ENCODE results near the gene SFMBT2.

SFMBT2 gene

GRCh38 chr10:7293378-7293920, 117.4 kb downstream of the SFMBT2 start:
- DNase-seq: no peak

- no peak for DNase-seq
Measured at GRCh38 chr10:7291487-7292270, 119.2 kb downstream of the SFMBT2 start.

- DNase-seq: no peak
Measured at GRCh38 chr10:7288060-7288690, 122.7 kb downstream of the SFMBT2 start.

GRCh38 chr10:7287377-7287776, 123.5 kb downstream of the SFMBT2 start:
- no peak for DNase-seq

- no peak for DNase-seq
Measured at GRCh38 chr10:7285522-7286322, 125.1 kb downstream of the SFMBT2 start.

- no peak for DNase-seq
Measured at GRCh38 chr10:7283246-7283645, 127.6 kb downstream of the SFMBT2 start.

- no peak for DNase-seq
Measured at GRCh38 chr10:7282457-7282856, 128.4 kb downstream of the SFMBT2 start.

GRCh38 chr10:7281429-7281828, 129.4 kb downstream of the SFMBT2 start:
- DNase-seq: no peak

GRCh38 chr10:7279303-7279702, 131.5 kb downstream of the SFMBT2 start:
- no peak for DNase-seq

GRCh38 chr10:7277867-7278266, 133.0 kb downstream of the SFMBT2 start:
- DNase-seq: no peak

- no peak for DNase-seq
Measured at GRCh38 chr10:7277432-7277831, 133.4 kb downstream of the SFMBT2 start.

- DNase-seq: no peak
Measured at GRCh38 chr10:7275761-7276440, 134.9 kb downstream of the SFMBT2 start.

GRCh38 chr10:7274293-7274692, 136.5 kb downstream of the SFMBT2 start:
- DNase-seq: no peak

- peak in 3 of 6 experiments; percentile 46 to 52 (median 46) for DNase-seq
Measured at GRCh38 chr10:7272008-7272407, 138.8 kb downstream of the SFMBT2 start.

GRCh38 chr10:7269988-7270387, 140.8 kb downstream of the SFMBT2 start:
- no peak for DNase-seq

- DNase-seq: no peak
Measured at GRCh38 chr10:7267142-7267541, 143.7 kb downstream of the SFMBT2 start.

GRCh38 chr10:7265396-7266123, 145.3 kb downstream of the SFMBT2 start:
- DNase-seq: no peak

GRCh38 chr10:7264313-7264756, 146.5 kb downstream of the SFMBT2 start:
- DNase-seq: no peak

- DNase-seq: no peak
Measured at GRCh38 chr10:7263616-7264015, 147.2 kb downstream of the SFMBT2 start.

- no peak for DNase-seq
Measured at GRCh38 chr10:7261351-7261750, 149.5 kb downstream of the SFMBT2 start.

- DNase-seq: no peak
Measured at GRCh38 chr10:7260912-7261311, 149.9 kb downstream of the SFMBT2 start.

GRCh38 chr10:7260412-7260900, 150.4 kb downstream of the SFMBT2 start:
- peak in 2 of 6 experiments; percentile 24 to 25 for DNase-seq

Data from stimulated activated naive CD4-positive, alpha-beta T cell (primary cell).